Suprapubic skin (tissue), 4 donors: ENCODE data around the gene CCDC89. TPM values are rescaled to one million over a fixed set of nuclear protein-coding genes. Genes with fewer than 3 reads are reported as not detected.

Experiments used
- DNase-seq, 2 donors: peaks; one replicate each; pipeline ENCODE4 v3.0.0-alpha.2; 2019; ENCODE audit warnings: low spot score in 2 of 2
- H3K27ac ChIP-seq: fragments of 200-600 bp; sonication (generic); one replicate; pipeline ENCODE4 v1.5.1; 2019
- H3K27me3 ChIP-seq: fragments of 200-600 bp; sonication (generic); one replicate; pipeline ENCODE4 v1.5.1; 2019
- H3K36me3 ChIP-seq: fragments of 200-600 bp; sonication (generic); one replicate; pipeline ENCODE4 v1.5.1; 2019
- H3K4me1 ChIP-seq: fragments of 200-600 bp; sonication (generic); one replicate; pipeline ENCODE4 v1.5.1; 2019
- H3K4me3 ChIP-seq: fragments of 200-600 bp; sonication (generic); one replicate; pipeline ENCODE4 v1.5.1; 2019; ENCODE audit warnings: mild to moderate bottlenecking
- H3K9me3 ChIP-seq: fragments of 200-600 bp; sonication (generic); one replicate; pipeline ENCODE4 v1.5.1; 2019
- CTCF ChIP-seq, 2 donors: fragments of 200-600 bp in 1 of 2; fragments of 450-650 bp in 1 of 2; sonication (generic) in 1 of 2; IDR thresholded peaks; one replicate each; pipeline ENCODE4 v1.5.1; 2016 to 2019; ENCODE audit warnings: antibody characterized with exemption in 2 of 2, mild to moderate bottlenecking in 1 of 2, moderate library complexity in 1 of 2
- EP300 ChIP-seq: sonication (generic); formaldehyde crosslinking; IDR thresholded peaks from one replicate; pipeline ENCODE4 v1.6.1; 2017; ENCODE audit warnings: antibody characterized with exemption
- POLR2A ChIP-seq, 2 donors: fragments of 450-650 bp; IDR thresholded peaks; one replicate each; pipeline ENCODE4 v1.6.1; 2017; ENCODE audit warnings: antibody characterized with exemption in 2 of 2, mild to moderate bottlenecking in 2 of 2, moderate library complexity in 2 of 2
- POLR2AphosphoS5 ChIP-seq, 3 donors: sonication (generic); formaldehyde crosslinking; IDR thresholded peaks; one replicate each; pipeline ENCODE4 v1.6.1; 2017; ENCODE audit warnings: antibody characterized with exemption in 3 of 3
- WGBS: methylation state at CpG from one replicate; pipeline ENCODE4 v1.1.5; 2018; 5-methylcytosine and 5-hydroxymethylcytosine counted together
- total RNA-seq, 4 donors: library from RNA; depleted of rRNA; stranded (reverse); fragments of >200 nt; gene quantifications; one replicate each; pipeline ENCODE4 v1.1.0, GENCODE V29; 2016

Gene CCDC89
- total RNA-seq: 1 to 10 TPM in 1 of 4 donors, under 1 TPM in 2, not detected in 1; 0.72 to 1.8 (median 0.94) TPM

- TF ChIP-seq POLR2A (IDR thresholded peaks at IDR 0.05) (no peak), CTCF (IDR thresholded peaks at IDR 0.05) (no peak)
- WGBS: 31% methylated on average over 13 of the region's 13 CpGs
- peak within 1 kb of the TSS; percentile 58 for H3K27ac ChIP-seq
- peak within 1 kb of the TSS; percentile 47 for H3K4me3 ChIP-seq
- peaks cover 14% of the 10 kb centered on the region for H3K4me1 ChIP-seq
- DNase-seq: peak; percentile 82 to 86
- no peaks in the 10 kb centered on the region for H3K36me3 ChIP-seq
- H3K9me3 ChIP-seq: no peaks in the 10 kb centered on the region
- H3K27me3 ChIP-seq: no peaks in the 10 kb centered on the region
Observed at GRCh38 chr11:85685820-85686459, at the start of gene CCDC89. Gene CCDC89 (minus strand): TSS chr11:85686195. CDS start chr11:85686130, 65 bp downstream.

- peaks cover 3% of the 10 kb centered on the region for H3K36me3 ChIP-seq
- no peaks in the 10 kb centered on the region for H3K9me3 ChIP-seq
- no peak for DNase-seq
- TF ChIP-seq EP300: no peak
- TF ChIP-seq POLR2AphosphoS5 (IDR thresholded peaks at IDR 0.05): no peak
- TF ChIP-seq CTCF (IDR thresholded peaks at IDR 0.05): no peak
- no peak for TF ChIP-seq POLR2A (IDR thresholded peaks at IDR 0.05)
- no peaks in the 10 kb centered on the region for H3K4me1 ChIP-seq
- no peak overlapping the region for H3K4me3 ChIP-seq
- no peak overlapping the region for H3K27ac ChIP-seq
- H3K27me3 ChIP-seq: no peaks in the 10 kb centered on the region
Observed at GRCh38 chr11:85732965-85733364, 47.0 kb upstream of the CCDC89 start.

- Histone ChIP-seq H3K4me3 (no peak overlapping the region), H3K36me3 (no peaks in the 10 kb centered on the region), H3K4me1 (no peaks in the 10 kb centered on the region), H3K27ac (no peak overlapping the region), H3K27me3 (no peaks in the 10 kb centered on the region), H3K9me3 (no peaks in the 10 kb centered on the region)
- no peak for DNase-seq
- WGBS: 95% methylated on average over 3 of the region's 3 CpGs
- TF ChIP-seq POLR2AphosphoS5 (IDR thresholded peaks at IDR 0.05): no peak
- no peak for TF ChIP-seq POLR2A (IDR thresholded peaks at IDR 0.05)
- TF ChIP-seq EP300: no peak
- TF ChIP-seq CTCF (IDR thresholded peaks at IDR 0.05): no peak
Observed at GRCh38 chr11:85726381-85726780, 40.4 kb upstream of the CCDC89 start.

DNA sequence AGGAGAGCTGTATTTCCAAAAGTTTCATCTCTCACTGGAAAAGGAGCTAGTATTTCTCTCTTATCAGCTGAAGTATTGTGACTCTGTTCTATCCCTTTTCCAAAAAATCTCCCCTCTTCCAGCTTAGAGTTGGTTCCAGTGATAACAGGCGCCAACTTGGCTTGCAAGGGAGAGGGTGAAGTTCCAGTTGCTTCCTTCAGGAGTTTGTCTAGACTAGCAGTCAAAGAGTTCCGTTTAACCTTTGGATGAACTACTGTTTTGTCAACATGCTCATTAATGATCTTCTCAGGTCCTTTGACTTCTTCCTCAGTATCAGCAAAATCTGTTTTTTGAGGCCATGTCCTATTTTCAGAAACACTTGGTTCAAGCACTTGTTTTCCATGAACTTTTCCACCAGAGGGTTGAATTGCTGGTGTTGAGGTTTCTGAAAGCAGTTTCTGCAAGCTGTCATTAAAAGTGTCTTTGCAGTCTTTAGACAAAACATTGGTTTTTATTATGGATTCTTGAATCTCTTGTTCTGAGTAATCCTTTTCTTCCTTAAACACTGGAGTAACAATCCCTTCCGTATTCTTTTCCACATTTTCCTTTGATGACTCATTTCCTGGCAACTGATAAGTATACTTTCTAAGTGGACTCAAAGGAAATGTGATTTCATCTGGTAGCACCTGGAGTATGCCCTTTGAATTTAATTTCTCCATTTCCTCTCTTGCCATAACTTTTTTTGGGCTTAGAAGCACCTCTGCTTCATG lies 39.7 kb upstream of the CCDC89 start:
- no peak overlapping the region for H3K27ac ChIP-seq
- no peaks in the 10 kb centered on the region for H3K27me3 ChIP-seq
- no peaks in the 10 kb centered on the region for H3K36me3 ChIP-seq
- H3K4me1 ChIP-seq: no peaks in the 10 kb centered on the region
- 70% methylated on average over 3 of the region's 3 CpGs for WGBS
- no peak for DNase-seq
- no peaks in the 10 kb centered on the region for H3K9me3 ChIP-seq
- no peak overlapping the region for H3K4me3 ChIP-seq
- TF ChIP-seq POLR2AphosphoS5 (IDR thresholded peaks at IDR 0.05): no peak
- TF ChIP-seq CTCF (IDR thresholded peaks at IDR 0.05): no peak
- no peak for TF ChIP-seq POLR2A (IDR thresholded peaks at IDR 0.05)
- TF ChIP-seq EP300: no peak

GRCh38 chr11:85724748-85725465 lies 38.9 kb upstream of the CCDC89 start:
- H3K4me3 ChIP-seq: no peak overlapping the region
- DNase-seq: no peak
- H3K4me1 ChIP-seq: no peaks in the 10 kb centered on the region
- H3K9me3 ChIP-seq: no peaks in the 10 kb centered on the region
- no peak for TF ChIP-seq POLR2A (IDR thresholded peaks at IDR 0.05)
- TF ChIP-seq POLR2AphosphoS5 (IDR thresholded peaks at IDR 0.05): no peak
- no peak for TF ChIP-seq CTCF (IDR thresholded peaks at IDR 0.05)
- no peak for TF ChIP-seq EP300
- no peaks in the 10 kb centered on the region for H3K36me3 ChIP-seq
- WGBS: 71% methylated on average over 6 of the region's 6 CpGs
- no peak overlapping the region for H3K27ac ChIP-seq
- no peaks in the 10 kb centered on the region for H3K27me3 ChIP-seq
